H7 (cell line): ENCODE results near the gene B9D2. TPM values are rescaled to one million over a fixed set of nuclear protein-coding genes. Genes with fewer than 3 reads are reported as not detected.

Experiments used
- DNase-seq: peaks from one replicate; pipeline ENCODE4 v3.0.0; 2012
- H3K27me3 ChIP-seq: 2 replicates; pipeline ENCODE4 v1.6.0; 2011; ENCODE audit warnings: mild to moderate bottlenecking, low read length; ENCODE audit not compliant: control insufficient read depth, insufficient read depth
- H3K36me3 ChIP-seq: replicated peaks from 2 replicates; pipeline ENCODE4 v1.5.1; 2011; ENCODE audit warnings: low read length; ENCODE audit not compliant: control insufficient read depth, insufficient read depth
- H3K4me3 ChIP-seq: 2 replicates; pipeline ENCODE4 v1.5.1; 2011; ENCODE audit warnings: low read depth, mild to moderate bottlenecking, control low read depth, low read length, moderate library complexity; ENCODE audit not compliant: insufficient read depth
- total RNA-seq: library from RNA; depleted of rRNA; stranded (reverse); fragments of >200 nt; shearing (Covaris generic); gene quantifications from 2 replicates; pipeline ENCODE4 v1.2.3, GENCODE V29; 2014; rRNA removed

The B9D2 gene
- total RNA-seq, 1 experiment from 2014 or later: 2.9 TPM

DNA sequence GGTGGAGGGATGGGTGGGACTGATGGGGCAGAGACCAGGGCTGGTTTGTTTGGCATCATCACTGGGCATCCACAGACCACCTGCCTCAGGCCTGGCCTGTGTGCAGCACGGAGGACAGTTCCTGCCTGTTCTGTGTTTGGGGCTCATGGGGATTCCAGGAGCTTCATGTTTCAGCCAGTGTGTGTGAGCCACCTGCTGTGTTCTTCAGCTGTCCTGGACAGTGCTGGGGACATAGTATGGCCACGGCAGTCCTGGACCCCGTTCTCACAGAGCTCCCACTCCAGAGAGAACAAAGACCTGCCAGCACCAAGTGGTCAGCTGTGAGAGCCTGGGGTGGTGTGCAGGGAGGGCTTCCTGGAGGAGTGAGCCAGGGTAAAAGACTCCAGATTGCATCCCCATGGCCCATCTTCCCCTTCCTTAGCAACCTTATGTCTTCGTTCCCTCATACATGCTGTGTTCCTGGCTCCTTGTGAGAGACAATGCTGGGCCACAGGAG lies 55.9 kb downstream of the B9D2 start:
- DNase-seq: no peak
- H3K4me3 ChIP-seq: no peak overlapping the region
- peaks cover 30% of the 10 kb centered on the region for H3K36me3 ChIP-seq
- H3K27me3 ChIP-seq: no peaks in the 10 kb centered on the region

DNA sequence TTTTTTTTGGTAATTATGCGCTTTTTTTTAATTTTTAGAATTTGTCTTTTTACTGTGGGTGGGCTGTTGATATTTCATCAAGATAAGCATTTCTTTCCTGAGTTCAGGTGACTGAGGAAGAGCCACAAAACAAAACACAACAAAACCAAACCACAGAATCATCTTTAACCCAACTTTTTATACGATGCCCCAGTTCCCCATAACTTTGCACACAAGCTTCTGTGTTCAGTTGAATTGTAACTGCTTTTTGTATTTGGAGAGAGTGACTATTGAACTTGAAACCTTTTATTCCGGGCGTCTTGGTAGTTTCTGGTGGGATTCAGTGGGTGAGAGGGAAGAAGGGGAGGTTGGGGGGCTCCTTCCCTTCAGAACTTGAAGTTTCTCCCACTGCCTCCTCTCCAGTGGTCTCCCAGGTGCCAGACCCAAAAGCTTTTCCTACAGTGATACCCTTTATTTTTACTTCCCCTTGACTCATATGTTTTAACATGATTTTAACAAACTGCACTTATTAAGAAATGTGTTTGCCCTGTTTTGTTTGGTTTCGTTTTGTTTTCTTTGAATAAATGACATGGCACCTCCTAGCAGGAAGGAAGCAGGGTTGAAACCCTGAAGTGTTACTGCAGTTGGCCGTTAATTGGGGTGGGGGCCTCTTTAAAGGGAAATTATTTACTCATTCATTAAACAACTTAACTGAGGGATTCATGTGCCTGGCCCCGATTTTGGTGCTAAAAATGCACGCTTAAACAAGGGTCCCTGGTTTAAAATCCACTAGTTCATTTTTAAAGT lies 56.7 kb downstream of the B9D2 start:
- Histone ChIP-seq H3K36me3 (peaks cover 35% of the 10 kb centered on the region), H3K4me3 (no peak overlapping the region), H3K27me3 (no peaks in the 10 kb centered on the region)
- no peak for DNase-seq

DNA sequence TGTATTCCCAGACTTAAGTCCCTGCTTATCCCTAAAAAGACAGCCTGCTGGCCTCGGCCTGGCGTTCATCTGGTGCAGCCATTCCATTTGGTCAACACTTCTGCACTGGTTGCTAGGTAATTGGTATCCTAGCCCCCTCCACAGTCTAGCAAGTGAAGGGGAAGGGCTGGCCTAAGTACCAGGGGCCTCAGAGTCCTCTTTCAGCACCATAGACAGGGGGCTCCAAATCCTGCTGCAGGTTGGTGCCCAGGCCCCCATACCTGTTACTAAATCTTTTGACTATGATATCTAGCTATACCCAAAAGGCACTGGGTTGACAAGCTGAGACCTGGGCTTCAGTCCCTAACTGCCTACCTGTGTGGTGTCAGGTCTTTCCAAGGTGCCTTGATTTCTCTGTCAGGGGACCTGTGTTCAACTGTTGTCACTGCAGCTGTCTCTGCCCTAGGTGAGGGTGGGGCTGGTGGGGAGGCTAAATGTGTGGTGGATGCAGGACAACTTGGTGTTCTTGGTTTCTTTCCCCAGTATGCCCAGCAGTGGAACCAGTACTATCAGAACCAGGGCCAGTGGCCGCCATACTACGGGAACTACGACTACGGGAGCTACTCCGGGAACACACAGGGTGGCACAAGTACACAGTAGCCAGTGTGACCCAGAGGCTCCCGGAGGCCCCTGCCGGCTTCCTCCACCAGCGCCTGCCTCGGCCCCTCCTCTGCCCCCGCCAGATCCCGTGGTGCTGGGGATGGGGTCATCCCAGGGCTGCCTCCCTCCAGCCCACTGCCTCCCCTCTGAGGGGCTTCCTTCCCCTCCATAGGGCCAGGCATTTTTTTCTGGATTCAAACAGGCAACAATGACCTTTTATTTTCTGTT lies 57.8 kb downstream of the B9D2 start:
- H3K36me3 ChIP-seq: peaks cover 44% of the 10 kb centered on the region
- DNase-seq: no peak
- H3K27me3 ChIP-seq: no peaks in the 10 kb centered on the region
- no peak overlapping the region for H3K4me3 ChIP-seq

DNA sequence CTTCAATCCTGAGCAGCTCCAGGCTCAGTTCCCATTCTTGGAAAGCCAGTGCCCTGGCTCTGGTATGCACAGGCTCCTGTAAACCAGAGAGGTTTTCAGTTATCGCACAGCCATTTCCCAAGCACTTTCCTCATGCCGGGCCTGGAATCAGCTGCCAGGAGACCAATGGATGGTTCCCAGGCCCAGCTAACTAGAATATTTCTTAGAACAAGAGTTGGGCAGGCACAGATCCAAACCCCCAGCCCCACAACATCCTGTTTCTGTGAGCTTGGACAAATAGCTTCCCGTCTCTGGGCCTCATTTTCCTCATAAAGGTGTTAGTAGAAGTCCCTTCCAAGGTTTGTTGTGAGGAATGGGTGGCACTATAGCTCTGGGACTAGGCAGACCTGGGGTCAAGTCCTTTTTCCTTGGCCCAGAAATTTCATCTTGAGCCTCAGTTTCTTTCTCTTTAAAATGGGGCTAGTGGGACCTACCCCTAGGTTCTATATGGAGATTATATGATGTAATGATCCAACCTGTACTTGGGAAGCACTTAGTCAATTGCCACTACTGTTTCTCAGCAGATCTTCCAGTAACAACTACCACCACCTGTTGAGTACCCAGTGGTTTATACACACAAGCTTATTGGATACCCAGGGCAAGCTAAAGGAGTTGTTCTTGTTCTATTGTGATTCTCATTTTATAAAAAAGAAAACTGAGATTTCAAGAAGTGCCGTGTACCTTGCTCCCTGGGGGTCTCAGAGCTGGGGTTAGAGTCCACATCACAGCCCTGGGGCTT lies 59.1 kb downstream of the B9D2 start:
- no peak for DNase-seq
- no peaks in the 10 kb centered on the region for H3K27me3 ChIP-seq
- no peak overlapping the region for H3K4me3 ChIP-seq
- H3K36me3 ChIP-seq: peaks cover 53% of the 10 kb centered on the region

Other genes starting within 250 kb of the B9D2 start
- gene CYP2F1, start 249.7 kb downstream of the B9D2 start, total RNA-seq: 0.24 and 0.30 TPM in 2 replicates
- 60.4 and 108 TPM in 2 replicates for gene CYP2S1, start 170.9 kb downstream of the B9D2 start, total RNA-seq
- 23.3 and 26.8 TPM in 2 replicates for gene AXL, start 144.9 kb downstream of the B9D2 start, total RNA-seq
- 178 and 194 TPM in 2 replicates for gene HNRNPUL1, start 99.8 kb downstream of the B9D2 start, total RNA-seq
- gene CCDC97, start 54.0 kb downstream of the B9D2 start, total RNA-seq: 19.6 and 20.8 TPM in 2 replicates
- gene TGFB1, start 10.2 kb downstream of the B9D2 start, total RNA-seq: 8.6 and 11.6 TPM in 2 replicates
- gene TMEM91, start 12.4 kb upstream of the B9D2 start, total RNA-seq: 8.4 and 13.3 TPM in 2 replicates
- 79.6 and 83.0 TPM in 2 replicates for gene EXOSC5, start 33.2 kb upstream of the B9D2 start, total RNA-seq
- gene BCKDHA, start 33.7 kb upstream of the B9D2 start, total RNA-seq: 36.0 and 53.1 TPM in 2 replicates
- 1.9 and 5.3 TPM in 2 replicates for gene B3GNT8, start 63.2 kb upstream of the B9D2 start, total RNA-seq
- 80.0 and 96.0 TPM in 2 replicates for gene DMAC2, start 75.8 kb upstream of the B9D2 start, total RNA-seq
- not detected in 2 replicates for gene ERICH4, start 79.0 kb upstream of the B9D2 start, total RNA-seq
- gene CEACAM21, start 212.0 kb upstream of the B9D2 start, total RNA-seq: not detected in 2 replicates